HG02938 (cell line): ENCODE data around the gene JAZF1.

Source experiments
- ATAC-seq: cut with Tn5 transposase; IDR thresholded peaks from one replicate; pipeline ENCODE4 v1.9.1; 2021; ENCODE audit warnings: mild to moderate bottlenecking, moderate library complexity; ENCODE audit not compliant: unreplicated experiment

The JAZF1 gene

DNA sequence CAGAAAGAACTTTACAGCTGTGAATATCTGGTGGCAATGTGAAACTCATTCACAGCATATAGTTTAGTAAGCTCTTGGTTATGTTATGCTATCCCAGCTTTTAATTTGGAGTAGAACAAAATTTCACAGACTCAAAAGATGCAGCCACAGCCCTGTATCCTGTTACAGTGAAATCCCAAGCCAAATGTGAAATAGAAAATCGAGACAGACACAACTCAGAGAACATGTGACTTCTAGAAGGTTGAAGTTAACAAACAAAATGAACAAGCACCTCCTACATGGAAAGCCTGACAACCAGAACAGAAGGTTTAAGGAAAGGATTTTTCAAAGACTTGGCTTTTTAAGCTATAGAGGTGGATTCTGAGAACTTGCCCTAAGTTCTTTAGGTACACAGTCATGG lies 39.6 kb downstream of the JAZF1 start:
- ATAC-seq: no peak

DNA sequence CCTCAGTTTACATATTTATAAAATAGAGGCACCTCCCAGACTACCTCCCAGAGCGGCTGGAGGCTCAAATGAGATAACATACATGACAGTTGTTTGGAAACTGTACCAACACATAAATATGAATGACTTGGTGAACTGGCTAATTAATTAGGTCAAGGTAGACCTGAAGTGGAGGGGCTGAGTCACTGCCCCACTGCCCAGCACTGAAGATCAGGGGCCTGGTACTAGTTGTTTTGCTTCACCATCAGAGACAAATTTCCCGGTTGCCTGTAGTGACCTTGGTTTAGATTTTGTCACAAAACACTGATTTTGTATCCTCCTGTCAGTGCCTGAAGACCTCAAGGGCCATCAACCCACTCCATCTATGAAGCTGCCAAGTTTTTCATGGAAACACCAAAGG lies 41.8 kb downstream of the JAZF1 start:
- no peak for ATAC-seq

DNA sequence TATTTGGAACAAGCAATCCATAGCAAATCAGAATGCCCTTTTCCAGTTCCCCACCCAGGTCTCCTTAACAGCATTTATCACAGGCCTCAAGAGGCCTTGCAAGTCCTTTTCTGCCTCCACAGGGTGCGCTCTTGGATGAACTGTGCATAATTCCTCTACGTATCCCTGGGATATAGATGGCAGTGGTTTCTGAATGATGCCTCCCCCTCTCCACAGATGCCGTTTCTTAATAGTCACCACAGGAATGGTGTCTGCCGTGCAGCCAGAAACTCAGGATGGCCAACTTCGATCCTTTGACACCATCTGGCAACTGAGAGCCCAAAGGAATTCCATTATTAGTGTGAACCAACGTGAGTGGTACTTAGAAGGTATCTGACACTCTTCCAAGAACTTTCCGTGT lies 43.1 kb downstream of the JAZF1 start:
- no peak for ATAC-seq

DNA sequence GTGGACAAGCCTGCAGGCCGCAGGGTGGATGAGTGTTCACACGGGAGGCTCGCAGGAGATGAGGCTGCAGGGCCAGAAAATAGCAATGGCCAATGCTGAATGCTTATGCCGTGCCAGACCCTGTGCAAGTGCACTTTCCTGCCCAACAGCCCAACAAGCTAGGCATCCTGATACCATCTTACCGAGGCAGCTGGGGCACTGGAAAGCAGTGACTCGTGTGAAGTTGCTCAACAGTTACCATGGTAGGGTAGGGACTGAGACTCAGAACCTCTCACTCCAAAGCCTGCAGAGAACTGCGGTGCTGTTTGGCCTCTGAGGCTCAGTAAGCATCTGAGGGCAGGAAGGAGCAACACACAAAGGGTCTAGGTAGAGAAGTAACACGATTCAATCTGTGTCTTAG lies 43.7 kb downstream of the JAZF1 start:
- ATAC-seq: no peak

DNA sequence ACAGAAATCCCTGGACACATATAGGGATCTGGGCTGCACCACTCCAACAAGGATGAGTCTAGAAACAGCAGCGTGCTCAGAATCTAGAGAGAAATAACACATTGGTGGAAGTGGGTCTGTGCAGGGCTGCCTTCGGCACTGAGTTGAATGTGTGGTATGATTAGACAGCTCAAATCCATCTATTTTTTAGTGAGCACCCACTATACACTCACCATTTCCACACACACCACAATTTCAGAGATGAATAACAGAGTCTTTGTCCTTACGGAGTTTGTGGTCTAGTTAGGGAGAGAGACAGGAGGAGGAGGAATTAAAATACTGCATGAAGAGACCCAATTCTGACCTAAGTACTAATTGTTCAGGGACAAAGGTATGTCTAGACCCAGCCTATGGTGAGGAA lies 44.2 kb downstream of the JAZF1 start:
- no peak for ATAC-seq

DNA sequence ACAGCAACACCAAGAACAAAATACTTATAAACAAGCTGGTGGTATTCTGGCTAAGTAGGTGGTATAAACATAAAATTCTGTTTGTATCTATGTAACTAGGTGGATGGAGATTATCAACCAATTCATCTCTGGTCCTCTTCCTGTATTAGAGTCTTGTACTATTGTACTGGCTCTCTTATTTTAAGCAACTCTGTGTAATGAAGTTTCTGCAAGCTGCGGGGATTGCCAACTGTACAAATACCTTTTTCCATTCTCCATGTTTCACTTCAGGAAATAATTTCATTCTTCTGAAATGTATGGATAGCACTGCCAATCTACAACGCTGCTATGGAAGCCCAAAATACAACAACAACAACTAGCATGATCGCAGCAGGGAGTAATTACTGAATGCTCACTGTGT lies 44.8 kb downstream of the JAZF1 start:
- ATAC-seq: no peak

DNA sequence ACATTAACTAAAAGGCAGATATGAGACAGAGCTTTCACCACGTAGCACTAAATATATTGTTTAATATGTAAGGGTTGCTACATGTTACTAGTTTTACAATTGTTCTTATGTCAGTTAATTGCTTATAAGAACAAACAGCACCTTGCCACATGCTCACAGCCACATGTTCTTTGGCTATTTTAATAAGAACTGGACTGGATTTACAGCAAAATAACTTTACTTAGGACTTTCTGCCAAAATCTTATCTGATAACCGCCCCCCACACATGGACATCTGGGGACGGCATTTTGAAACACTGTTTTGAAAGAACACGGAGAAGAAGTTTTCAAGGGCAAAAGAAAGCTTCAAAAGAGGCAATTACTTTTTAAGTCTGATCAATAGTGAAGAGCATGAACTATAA lies 45.3 kb downstream of the JAZF1 start:
- no peak for ATAC-seq

DNA sequence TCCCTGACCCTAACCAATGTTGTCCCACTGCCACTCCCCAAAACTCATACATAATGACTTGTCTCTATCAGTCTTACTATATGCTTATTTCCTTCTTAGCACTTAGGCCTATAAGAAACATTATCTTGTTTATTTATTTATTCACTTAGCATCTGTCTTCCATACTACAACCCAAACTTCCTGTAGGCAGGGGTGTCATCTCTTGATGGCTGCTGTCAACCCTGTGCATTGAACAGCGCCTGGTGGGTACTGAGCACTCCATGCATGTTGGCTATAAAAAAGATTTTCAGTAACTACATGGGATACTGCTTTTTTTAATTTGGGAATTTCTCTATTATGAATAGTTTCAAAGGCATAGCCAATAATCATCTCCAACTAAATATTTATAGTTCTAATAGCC lies 46.7 kb downstream of the JAZF1 start:
- ATAC-seq: no peak

DNA sequence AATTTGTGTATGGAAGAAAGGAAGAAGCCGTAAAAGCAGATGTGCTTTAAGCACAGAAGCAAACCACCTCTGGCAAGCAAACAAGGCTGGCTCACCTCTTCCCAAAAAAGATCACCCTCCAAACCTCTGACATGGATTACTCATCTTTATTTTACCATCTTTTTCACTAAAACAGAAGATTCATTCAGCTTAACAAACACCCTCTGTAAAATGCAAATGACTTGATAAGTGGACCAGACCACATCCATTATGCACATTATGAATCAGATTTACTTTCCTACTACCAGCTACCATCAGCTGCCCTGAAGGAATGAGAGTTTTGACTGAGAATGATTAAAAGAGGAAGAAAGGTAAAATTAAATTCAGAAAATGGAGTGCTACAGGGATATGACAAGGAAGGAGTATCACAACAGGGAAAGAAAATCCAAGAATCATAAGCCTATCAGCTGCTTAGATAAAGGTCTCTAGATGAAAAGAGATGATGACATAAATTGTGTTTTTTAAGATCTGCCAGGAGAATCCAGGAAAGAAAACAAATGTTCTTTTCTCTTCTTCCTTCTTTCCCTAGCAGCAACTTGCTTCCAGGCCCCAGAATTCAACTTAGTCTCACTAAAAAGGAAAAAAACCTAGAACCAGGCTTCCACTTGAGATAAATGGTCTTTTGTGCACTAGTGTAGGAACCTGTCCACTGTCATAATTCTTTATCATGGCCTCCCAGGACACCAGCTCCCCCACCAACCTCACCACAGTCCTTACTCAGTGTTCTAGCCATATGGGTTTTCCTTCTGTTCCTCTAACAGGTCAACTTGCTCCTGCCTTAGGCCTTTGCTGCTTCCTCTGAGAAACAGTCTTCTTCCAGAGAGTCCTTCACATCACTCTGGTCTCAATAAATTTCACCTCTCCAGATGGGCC lies 47.4 kb downstream of the JAZF1 start:
- ATAC-seq: no peak

DNA sequence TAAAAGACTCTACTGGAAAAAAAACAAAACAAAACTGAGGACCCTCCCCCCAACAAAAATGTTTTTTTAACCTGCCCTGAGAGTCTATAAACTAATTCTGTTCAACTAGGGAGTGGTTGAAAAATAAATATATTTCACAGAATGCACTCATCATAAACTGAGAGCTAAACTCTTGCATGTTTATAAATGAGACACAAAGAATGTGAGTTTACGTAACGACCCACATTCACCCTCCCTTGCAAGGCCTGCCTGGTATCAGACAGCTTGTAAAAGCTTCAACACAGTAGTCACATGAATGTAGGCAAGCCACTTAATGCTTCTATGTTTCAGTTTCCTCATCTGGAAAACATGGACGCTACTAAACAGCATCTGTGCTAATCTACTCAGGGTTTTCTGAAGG lies 50.3 kb downstream of the JAZF1 start:
- no peak for ATAC-seq

DNA sequence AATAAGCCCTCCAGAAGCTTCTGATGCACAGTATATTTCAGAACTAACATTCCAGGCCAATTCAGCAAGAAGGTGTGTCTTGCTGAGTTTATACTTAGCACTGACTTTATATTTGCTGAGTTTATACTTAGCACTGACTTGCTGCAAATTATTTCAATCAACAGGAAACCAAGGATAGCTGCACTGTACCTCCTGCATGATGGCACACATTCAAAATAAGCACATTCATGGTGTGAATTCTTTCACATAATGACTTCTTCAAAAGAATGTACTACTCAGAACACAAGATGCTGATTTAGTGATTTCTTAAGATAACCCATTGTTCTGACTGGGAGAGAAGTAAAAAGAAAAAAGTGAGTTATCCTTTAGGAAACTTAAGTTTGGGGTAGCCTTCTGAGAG lies 52.0 kb downstream of the JAZF1 start:
- no peak for ATAC-seq

DNA sequence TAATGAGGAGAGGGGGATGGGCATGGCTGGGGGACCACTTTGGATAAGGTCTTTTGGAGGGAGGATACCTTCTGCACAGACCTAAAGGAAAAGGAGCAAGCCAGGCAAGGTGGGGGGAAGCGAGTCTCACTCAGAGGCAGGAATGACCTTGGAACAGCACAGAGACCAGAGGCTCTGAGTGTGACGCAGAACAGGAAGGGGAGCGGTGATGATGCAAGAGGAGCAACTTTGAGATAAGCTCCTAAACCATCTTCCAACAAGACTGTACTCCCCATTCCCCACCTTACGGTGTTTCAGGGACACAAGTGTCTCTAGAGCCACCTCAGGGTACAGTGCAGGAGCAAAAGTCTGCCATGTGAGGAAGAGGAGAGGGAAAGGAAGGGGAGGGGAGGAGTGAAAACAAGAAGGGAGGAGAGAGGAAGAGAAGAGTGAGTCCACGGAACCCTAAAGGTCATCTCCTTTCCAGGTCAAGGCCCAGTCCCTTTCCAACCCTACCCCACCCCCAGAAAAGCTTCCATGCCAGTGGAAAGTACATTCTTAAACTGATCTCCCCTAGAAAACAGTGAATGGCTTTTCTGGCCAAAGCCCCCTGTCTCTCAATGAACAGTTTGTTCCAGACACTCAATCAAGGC lies 54.1 kb downstream of the JAZF1 start:
- ATAC-seq: no peak

DNA sequence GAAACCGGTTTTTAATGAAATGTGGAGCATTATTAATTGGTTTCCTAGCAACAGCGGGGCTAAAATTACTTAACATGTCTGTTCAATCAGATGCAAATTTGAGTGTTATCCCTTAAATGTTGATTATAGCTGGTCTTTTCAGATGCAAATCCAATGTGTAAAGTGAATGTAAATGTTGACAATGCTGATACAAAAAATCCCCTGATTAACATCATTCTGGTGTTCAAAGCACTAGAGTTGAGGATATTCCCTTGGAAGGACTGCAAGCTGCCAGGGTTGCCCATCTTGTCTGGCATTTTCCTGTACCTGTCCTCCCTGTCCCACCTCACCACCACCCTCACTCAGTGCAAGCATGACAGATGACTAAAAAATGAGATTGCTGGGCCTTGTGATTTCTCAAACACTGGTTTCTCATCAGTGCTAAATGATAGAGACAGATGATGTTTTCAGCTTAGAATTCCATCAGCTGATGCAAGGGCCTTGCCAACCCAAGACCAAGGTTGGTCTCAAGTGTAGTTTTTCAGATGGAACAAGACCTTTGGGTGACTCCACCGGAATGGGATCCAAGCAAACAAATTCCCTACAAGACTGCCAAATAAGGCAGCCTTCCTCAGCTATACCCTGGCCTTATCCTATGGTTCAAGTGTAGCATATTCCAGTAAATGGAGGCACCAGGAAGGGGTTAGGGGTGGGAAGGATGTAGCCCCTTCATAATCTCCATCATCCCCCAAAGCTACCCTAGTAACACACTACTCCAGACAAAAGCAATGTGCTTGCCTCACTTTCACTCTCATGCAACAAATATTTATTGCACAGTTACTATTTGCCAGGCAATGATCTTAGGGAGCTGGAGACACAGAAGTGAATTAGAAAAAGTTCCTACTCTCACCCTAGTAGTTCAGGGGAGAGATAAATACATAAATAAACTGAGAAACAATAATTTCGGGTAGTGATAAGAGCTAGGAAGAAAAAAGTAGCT lies 54.9 kb downstream of the JAZF1 start:
- ATAC-seq: no peak

DNA sequence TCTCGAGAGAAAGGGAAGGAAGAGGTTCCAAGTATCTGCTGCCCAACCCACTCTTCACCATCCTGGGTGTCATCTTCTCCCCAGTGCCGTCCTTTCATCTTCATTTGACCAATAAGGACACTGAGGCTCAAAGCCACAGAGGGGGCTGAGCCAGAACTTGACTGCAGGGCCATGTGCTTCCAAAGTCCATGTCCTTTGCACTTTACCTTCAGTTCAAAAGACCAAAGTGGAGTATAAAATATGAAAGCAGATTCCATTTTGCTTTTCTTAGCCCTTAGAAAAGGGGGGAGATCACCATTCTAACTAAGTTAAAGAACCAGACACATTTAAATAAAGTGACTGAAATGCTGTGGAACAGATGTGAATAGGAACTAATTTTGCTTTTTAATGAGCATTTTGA lies 56.2 kb downstream of the JAZF1 start:
- ATAC-seq: no peak

DNA sequence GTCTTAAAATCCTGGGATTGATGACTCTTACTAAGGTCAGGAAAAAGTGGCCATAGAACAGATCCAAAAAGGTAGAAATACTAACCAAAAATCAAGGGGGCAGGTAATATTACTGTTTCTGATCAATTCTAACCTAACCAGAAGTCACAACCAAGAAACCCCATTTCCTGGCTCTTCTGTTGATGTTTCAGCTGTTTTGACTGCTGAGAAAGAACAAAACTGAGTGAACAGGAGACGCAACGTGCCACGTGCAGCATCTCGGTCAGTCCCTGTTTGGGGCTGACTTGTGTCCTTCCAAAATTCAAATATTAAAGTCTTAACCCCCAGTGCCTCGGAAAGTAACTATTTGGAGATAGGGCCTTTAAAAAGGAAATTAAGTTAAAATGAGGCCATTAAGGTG lies 56.8 kb downstream of the JAZF1 start:
- no peak for ATAC-seq

DNA sequence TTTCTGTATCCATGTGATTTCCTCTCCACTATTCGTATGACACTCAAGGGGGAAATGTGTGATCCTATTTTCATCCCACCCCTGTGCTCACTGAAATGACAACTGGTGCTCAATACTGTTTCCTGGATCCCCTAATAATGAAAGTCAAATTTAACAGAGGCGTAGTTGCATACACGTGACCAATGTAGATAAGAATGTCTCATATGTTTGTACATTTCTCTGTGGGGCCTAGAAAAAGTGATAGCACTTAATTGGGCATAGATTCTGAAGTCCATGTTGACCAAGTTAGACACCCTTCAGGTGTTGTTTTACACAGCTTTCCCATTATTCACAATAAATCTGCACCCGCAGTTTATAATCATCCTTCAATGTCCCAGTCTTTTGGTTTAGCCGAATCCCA lies 59.1 kb downstream of the JAZF1 start:
- no peak for ATAC-seq

DNA sequence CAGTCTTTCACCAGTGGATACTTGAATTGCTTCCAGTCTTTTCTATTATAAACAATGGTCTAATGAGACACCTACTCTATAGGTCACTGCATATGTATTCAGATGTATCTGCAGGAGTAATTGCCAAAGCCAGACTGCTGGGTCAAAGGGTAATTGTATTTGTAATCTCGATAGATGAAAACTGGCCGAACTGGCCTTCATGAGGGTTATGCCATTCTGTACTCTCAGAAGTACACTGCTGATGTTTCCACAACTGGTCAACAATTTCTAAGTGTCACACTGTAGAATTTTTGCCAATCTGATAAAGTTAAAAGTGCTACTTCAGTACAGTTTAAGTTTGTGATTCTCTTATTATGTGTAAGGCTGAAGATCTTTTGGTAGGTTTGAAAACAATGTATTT lies 64.6 kb downstream of the JAZF1 start:
- no peak for ATAC-seq

DNA sequence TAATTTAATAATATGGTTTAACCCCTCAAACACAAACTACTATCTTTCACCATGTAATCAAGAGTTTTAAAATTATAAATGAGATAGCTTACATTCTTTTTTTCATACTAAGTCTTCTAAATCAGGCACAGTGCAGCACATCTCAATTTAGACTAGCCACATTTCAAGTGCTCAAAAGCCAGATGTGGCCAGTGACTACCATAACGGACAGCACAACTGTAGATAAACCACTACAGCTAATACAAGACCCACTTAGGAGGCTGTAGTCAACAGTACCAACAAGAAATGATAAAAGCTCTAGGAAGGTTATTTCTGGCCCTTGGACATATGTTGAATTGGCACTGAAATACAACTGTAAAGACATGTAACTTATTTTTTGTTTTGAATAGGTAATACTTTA lies 65.3 kb downstream of the JAZF1 start:
- no peak for ATAC-seq

DNA sequence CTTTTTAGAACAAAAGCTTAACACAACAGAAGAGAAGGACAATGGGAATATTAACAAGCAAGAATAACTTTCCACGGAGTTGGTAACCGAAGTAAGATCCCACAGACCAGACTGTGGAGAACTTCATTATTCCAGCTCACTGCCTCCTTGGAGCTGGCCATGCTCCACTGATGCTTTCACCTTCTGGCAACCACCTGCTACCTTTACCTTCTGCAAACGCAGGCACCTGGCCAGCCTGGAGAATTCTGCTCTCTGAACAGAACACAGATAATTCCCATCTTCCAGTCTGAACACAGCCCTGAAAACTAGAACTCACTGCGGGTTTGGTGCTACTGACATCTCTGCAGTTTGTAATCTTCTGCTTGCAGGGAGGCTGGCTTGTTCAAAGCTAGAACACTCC lies 66.5 kb downstream of the JAZF1 start:
- ATAC-seq: no peak

DNA sequence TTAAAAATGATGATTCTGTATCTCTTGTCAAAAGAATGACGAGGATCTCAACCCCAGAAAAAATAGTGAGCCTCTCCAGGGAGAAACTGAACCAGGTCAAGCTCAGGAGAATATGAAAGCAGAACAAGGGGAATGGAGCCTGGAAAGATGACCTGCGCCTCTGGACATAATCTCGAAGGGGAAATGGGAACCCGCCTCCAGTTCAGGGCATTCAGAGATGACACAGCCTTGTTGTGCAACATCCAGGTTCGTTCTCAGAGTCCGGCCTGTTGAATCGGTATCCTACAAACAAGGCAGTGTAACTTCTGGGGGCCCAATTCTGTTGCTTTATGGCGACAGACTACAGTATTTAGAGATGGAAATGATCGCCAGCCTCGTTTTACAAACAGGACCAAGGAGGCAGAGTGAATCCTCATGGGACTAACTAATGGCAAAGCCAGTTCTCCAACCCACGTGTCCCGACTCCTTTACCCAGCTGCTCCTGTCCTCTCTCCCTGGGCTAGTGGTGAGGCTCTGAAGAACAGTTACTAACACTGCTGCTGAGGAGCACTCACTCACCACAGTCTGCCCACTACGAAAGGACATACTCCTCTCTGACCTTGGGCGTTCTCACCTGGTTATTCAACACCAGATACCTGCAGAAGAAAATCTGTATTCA lies 67.6 kb downstream of the JAZF1 start:
- ATAC-seq: no peak

DNA sequence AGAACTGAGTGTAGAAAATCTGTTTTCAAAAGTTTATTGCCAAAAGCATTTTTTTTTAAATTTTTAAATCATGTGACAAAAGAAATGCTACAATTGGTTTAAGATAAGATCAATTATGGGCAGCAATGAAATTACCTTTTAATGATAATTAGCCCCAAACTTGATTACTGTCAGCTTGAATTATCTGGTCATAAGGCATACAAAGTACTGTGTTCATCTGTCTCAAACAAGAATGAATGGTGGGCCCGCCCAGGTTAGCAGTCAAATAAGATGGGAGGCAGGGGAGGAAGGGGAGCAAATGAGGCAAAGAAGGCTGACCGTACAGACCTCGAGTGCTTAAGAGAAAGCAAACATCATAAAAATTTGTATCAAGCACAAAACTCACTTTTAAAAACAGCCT lies 68.1 kb downstream of the JAZF1 start:
- no peak for ATAC-seq
